Esophagus muscularis mucosa (tissue), 4 donors: ENCODE results near the gene CCDC89.

Experiments
- EP300 ChIP-seq: sonication (generic); formaldehyde crosslinking; IDR thresholded peaks from one replicate; pipeline ENCODE4 v1.6.1; 2017; ENCODE audit warnings: antibody characterized with exemption
- POLR2A ChIP-seq: fragments of 450-650 bp; IDR thresholded peaks from one replicate; pipeline ENCODE4 v1.6.1; 2017; ENCODE audit warnings: antibody characterized with exemption, moderate library complexity, mild to moderate bottlenecking, low read depth
- POLR2AphosphoS5 ChIP-seq, 2 donors: sonication (generic); formaldehyde crosslinking; IDR thresholded peaks; one replicate each; pipeline ENCODE4 v1.6.1; 2017; ENCODE audit warnings: antibody characterized with exemption in 2 of 2
- TF ChIP-seq, protein P1 (sequence below), 3 experiments: fragments of 200-600 bp in 2 of 3; fragments of 450-650 bp in 1 of 3; sonication (generic) in 2 of 3; IDR thresholded peaks; one replicate each; pipeline ENCODE4 v1.5.1; 2017 to 2019; ENCODE audit warnings: antibody characterized with exemption in 3 of 3, mild to moderate bottlenecking in 2 of 3, moderate library complexity in 1 of 3

- TF ChIP-seq, protein P1, sequence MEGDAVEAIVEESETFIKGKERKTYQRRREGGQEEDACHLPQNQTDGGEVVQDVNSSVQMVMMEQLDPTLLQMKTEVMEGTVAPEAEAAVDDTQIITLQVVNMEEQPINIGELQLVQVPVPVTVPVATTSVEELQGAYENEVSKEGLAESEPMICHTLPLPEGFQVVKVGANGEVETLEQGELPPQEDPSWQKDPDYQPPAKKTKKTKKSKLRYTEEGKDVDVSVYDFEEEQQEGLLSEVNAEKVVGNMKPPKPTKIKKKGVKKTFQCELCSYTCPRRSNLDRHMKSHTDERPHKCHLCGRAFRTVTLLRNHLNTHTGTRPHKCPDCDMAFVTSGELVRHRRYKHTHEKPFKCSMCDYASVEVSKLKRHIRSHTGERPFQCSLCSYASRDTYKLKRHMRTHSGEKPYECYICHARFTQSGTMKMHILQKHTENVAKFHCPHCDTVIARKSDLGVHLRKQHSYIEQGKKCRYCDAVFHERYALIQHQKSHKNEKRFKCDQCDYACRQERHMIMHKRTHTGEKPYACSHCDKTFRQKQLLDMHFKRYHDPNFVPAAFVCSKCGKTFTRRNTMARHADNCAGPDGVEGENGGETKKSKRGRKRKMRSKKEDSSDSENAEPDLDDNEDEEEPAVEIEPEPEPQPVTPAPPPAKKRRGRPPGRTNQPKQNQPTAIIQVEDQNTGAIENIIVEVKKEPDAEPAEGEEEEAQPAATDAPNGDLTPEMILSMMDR (IDR thresholded peaks at IDR 0.05): no peak
- no peak for TF ChIP-seq POLR2AphosphoS5 (IDR thresholded peaks at IDR 0.05)
- TF ChIP-seq POLR2A: no peak
- TF ChIP-seq EP300: no peak
These were observed 19.0 kb upstream of the CCDC89 start for GRCh38 chr11:85704967-85705366.
